OCI-LY7 (cell line): ENCODE results near the gene OR6C6. TPM values are rescaled to one million over a fixed set of nuclear protein-coding genes. Genes with fewer than 3 reads are reported as not detected.
"Not testable (repeated sequence)": the region's sequence is repeated elsewhere in the genome, so short reads cannot be mapped to it uniquely, and the experiment has no call there.

Experiments used
- Bru-seq: library from RNA; stranded (reverse); fragments of 400-500 nt; gene quantifications from one replicate; lab custom pipeline; 2021; lab: Mats Ljungman, UMichigan
- BruChase-seq, 2 experiments: library from RNA; stranded (reverse); fragments of 400-500 nt; gene quantifications; one replicate each; lab custom pipeline; 2021; lab: Mats Ljungman, UMichigan
- BruUV-seq: library from RNA; stranded (reverse); fragments of 400-500 nt; replicated peaks from 2 replicates; lab custom pipeline; 2021; lab: Mats Ljungman, UMichigan
- CTCF ChIA-PET: fragments of 300-600 bp; sonication (Branson Sonifier 250); formaldehyde crosslinking; loops from one replicate; lab custom pipeline; 2022; ENCODE audit warnings: antibody characterized with exemption; ENCODE audit not compliant: unreplicated experiment; lab: Charles Lee
- POLR2A ChIA-PET: fragments of 300-600 bp; sonication (Branson Sonifier 250); formaldehyde crosslinking; loops from one replicate; lab custom pipeline; 2022; ENCODE audit warnings: antibody characterized with exemption; lab: Charles Lee
- DNase-seq: peaks from one replicate; pipeline ENCODE4 v3.0.0-alpha.2; 2015; ENCODE audit warnings: low spot score
- H2AFZ ChIP-seq: fragments of 200-600 bp; sonication (generic), shearing (Covaris generic); 2 replicates; pipeline ENCODE4 v1.6.1; 2014; ENCODE audit warnings: mild to moderate bottlenecking, antibody characterized with exemption, low read length, moderate library complexity
- H3K27ac ChIP-seq: fragments of 200-600 bp; sonication (generic); 2 replicates; pipeline ENCODE4 v1.5.1; 2014; ENCODE audit warnings: mixed run types, low read depth, mild to moderate bottlenecking, moderate library complexity, low read length, inconsistent platforms; ENCODE audit not compliant: poor library complexity, severe bottlenecking
- H3K36me3 ChIP-seq: fragments of 200-600 bp; sonication (generic); 2 replicates; pipeline ENCODE4 v1.6.1; 2014; ENCODE audit warnings: mild to moderate bottlenecking, antibody characterized with exemption, low read length, moderate library complexity, mixed read lengths; ENCODE audit not compliant: insufficient read depth
- H3K4me1 ChIP-seq: fragments of 200-600 bp; sonication (generic); 2 replicates; pipeline ENCODE4 v1.5.1; 2014; ENCODE audit warnings: mild to moderate bottlenecking, low read length; ENCODE audit not compliant: insufficient read depth, poor library complexity, severe bottlenecking
- H3K4me2 ChIP-seq: fragments of 200-600 bp; sonication (generic); 2 replicates; pipeline ENCODE4 v1.6.1; 2014; ENCODE audit warnings: mild to moderate bottlenecking, low read length
- H3K4me3 ChIP-seq: fragments of 200-600 bp; sonication (generic); 2 replicates; pipeline ENCODE4 v1.5.1; 2014; ENCODE audit warnings: mild to moderate bottlenecking, low read depth, low read length; ENCODE audit not compliant: poor library complexity, severe bottlenecking
- H3K79me2 ChIP-seq: fragments of 200-600 bp; sonication (generic); 2 replicates; pipeline ENCODE4 v1.6.1; 2016; ENCODE audit warnings: low read depth, mild to moderate bottlenecking, low read length, moderate library complexity, mixed read lengths; ENCODE audit not compliant: insufficient read depth
- H3K9me2 ChIP-seq: fragments of 200-600 bp; sonication (generic); 2 replicates; pipeline ENCODE4 v1.6.1; 2016; ENCODE audit warnings: mild to moderate bottlenecking, low read length, mixed read lengths; ENCODE audit not compliant: insufficient read depth
- H3K9me3 ChIP-seq: fragments of 200-600 bp; sonication (generic); 2 replicates; pipeline ENCODE4 v1.6.1; 2014; ENCODE audit warnings: mild to moderate bottlenecking, mixed run types, low read length, mixed read lengths
- H4K20me1 ChIP-seq: fragments of 200-600 bp; sonication (generic); 2 replicates; pipeline ENCODE4 v1.6.1; 2014; ENCODE audit warnings: mild to moderate bottlenecking, antibody characterized with exemption, low read length, moderate library complexity, mixed read lengths; ENCODE audit not compliant: insufficient read depth
- CTCF ChIP-seq: fragments of 200-600 bp; sonication (generic); conservative IDR thresholded peaks from 2 replicates; pipeline ENCODE4 v1.5.1; 2014; ENCODE audit warnings: mild to moderate bottlenecking, antibody characterized with exemption, low read length, moderate library complexity, mixed read lengths
- EZH2phosphoT487 ChIP-seq: fragments of 200-600 bp; sonication (generic); IDR thresholded peaks from 2 replicates; pipeline ENCODE4 v1.6.1; 2018; ENCODE audit warnings: low read depth, borderline replicate concordance, mild to moderate bottlenecking, mixed run types, antibody characterized with exemption, low read length, moderate library complexity, mixed read lengths
- intact Hi-C: fragments of 100-400 bp; cut with micrococcal nuclease; formaldehyde crosslinking; loops from one replicate; pipeline ENCODE4 v1.10.0; 2022; ENCODE audit not compliant: unreplicated experiment
- long read RNA-seq: library from polyadenylated mRNA; stranded (forward); transcript quantifications from one replicate; pipeline ENCODE4 v2.0.0, GENCODE V29; 2022
- total RNA-seq, 2 experiments: library from RNA; depleted of rRNA in 1 of 2; stranded (reverse); fragments of >200 nt in 1 of 2; shearing (Covaris generic) in 1 of 2; gene quantifications; 2 replicates each; pipeline ENCODE4 v1.2.3, GENCODE V29; 2014 to 2022

The OR6C6 gene
- total RNA-seq (2014; rRNA removed; shearing (Covaris generic)) (not detected in 2 replicates), total RNA-seq (2022) (not detected in 2 replicates), Bru-seq, nascent RNA (not detected), BruChase-seq, experiment 1, labeled RNA remaining after a 6-hour chase (not detected), BruChase-seq, experiment 2, labeled RNA remaining after a 2-hour chase (not detected)
- long read RNA-seq, result 0 reads

- no peak within 1 kb of the TSS for H3K27ac ChIP-seq
- CTCF ChIA-PET, result no interaction called here
- BruUV-seq, result no TSS peak
- no peaks in the 10 kb centered on the region for H3K9me3 ChIP-seq
- POLR2A ChIA-PET, result no interaction called here
- H3K79me2 ChIP-seq, result no peaks in the 10 kb centered on the region
- no peaks in the 10 kb centered on the region for H3K36me3 ChIP-seq
- TF ChIP-seq CTCF (no peak), EZH2phosphoT487 (no peak)
- H3K9me2 ChIP-seq, result no peaks in the 10 kb centered on the region
- H3K4me2 ChIP-seq, result no peak within 1 kb of the TSS
- no peak within 1 kb of the TSS for H2AFZ ChIP-seq
- no peaks in the 10 kb centered on the region for H4K20me1 ChIP-seq
- intact Hi-C loops, result no loop called here
- no peaks in the 10 kb centered on the region for H3K4me1 ChIP-seq
- H3K4me3 ChIP-seq, result no peak within 1 kb of the TSS
- DNase-seq, result no peak
Measured at GRCh38 chr12:55296469-55296868, at the start of gene OR6C6. TSS of gene OR6C6 (minus strand) at chr12:55296569. CDS start at chr12:55295232, 1,337 bp downstream.

GRCh38 chr12:55336002-55336401, 39.6 kb upstream of the OR6C6 start:
- intact Hi-C loops, result no loop called here
- no peaks in the 10 kb centered on the region for H3K9me3 ChIP-seq
- H2AFZ ChIP-seq, result no peak overlapping the region
- H3K9me2 ChIP-seq, result no peaks in the 10 kb centered on the region
- no peaks in the 10 kb centered on the region for H3K79me2 ChIP-seq
- no peak overlapping the region for H3K4me2 ChIP-seq
- H3K4me3 ChIP-seq, result no peak overlapping the region
- H3K36me3 ChIP-seq, result no peaks in the 10 kb centered on the region
- POLR2A ChIA-PET, result no interaction called here
- TF ChIP-seq CTCF (no peak), EZH2phosphoT487 (no peak)
- CTCF ChIA-PET, result no interaction called here
- H4K20me1 ChIP-seq, result no peaks in the 10 kb centered on the region
- H3K4me1 ChIP-seq, result no peaks in the 10 kb centered on the region
- no peak overlapping the region for H3K27ac ChIP-seq
- no peak for DNase-seq
- no TSS peak for BruUV-seq

- ChIA-PET CTCF (no interaction called here), POLR2A (interaction anchor here (0.5 kb wide), 1 partner anchor 1426 kb away, joined by 4 read pairs; no protein-coding TSS in a partner anchor)
- BruUV-seq, result no TSS peak
- TF ChIP-seq CTCF, result no peak
- TF ChIP-seq EZH2phosphoT487, result no peak
- H3K4me1 ChIP-seq, result no peaks in the 10 kb centered on the region
- H3K79me2 ChIP-seq, result no peaks in the 10 kb centered on the region
- H3K9me3 ChIP-seq, result no peaks in the 10 kb centered on the region
- no peak within 1 kb of the TSS for H3K27ac ChIP-seq
- H3K4me3 ChIP-seq, result no peak within 1 kb of the TSS
- intact Hi-C loops, result no loop called here
- no peak for DNase-seq
- no peaks in the 10 kb centered on the region for H4K20me1 ChIP-seq
- H3K4me2 ChIP-seq, result no peak within 1 kb of the TSS
- no peaks in the 10 kb centered on the region for H3K9me2 ChIP-seq
- H2AFZ ChIP-seq, result no peak within 1 kb of the TSS
- no peaks in the 10 kb centered on the region for H3K36me3 ChIP-seq
Measured at GRCh38 chr12:55330446-55330845, 34.1 kb upstream of the OR6C6 start, which contains the start of gene OR6C3. TSS of gene OR6C3 (plus strand) at chr12:55330746. CDS start at chr12:55331701, 955 bp downstream.

- H3K9me2 ChIP-seq, CTCF ChIA-PET, H2AFZ ChIP-seq, H4K20me1 ChIP-seq, H3K27ac ChIP-seq, H3K36me3 ChIP-seq, H3K79me2 ChIP-seq, DNase-seq, H3K4me2 ChIP-seq, intact Hi-C loops, H3K9me3 ChIP-seq, H3K4me1 ChIP-seq, H3K4me3 ChIP-seq, BruUV-seq: not testable (repeated sequence)
- POLR2A ChIA-PET, result interaction anchor here (0.9 kb wide), 1 partner anchor 219 kb away, joined by 3 read pairs; no protein-coding TSS in a partner anchor
Measured at GRCh38 chr12:55325801-55326200, 29.4 kb upstream of the OR6C6 start.
